ENCODE measurements around the gene PNKP.
A peak's percentile ranks its signal among the peaks of the same experiment; 100 is the strongest.

PNKP gene

DNA sequence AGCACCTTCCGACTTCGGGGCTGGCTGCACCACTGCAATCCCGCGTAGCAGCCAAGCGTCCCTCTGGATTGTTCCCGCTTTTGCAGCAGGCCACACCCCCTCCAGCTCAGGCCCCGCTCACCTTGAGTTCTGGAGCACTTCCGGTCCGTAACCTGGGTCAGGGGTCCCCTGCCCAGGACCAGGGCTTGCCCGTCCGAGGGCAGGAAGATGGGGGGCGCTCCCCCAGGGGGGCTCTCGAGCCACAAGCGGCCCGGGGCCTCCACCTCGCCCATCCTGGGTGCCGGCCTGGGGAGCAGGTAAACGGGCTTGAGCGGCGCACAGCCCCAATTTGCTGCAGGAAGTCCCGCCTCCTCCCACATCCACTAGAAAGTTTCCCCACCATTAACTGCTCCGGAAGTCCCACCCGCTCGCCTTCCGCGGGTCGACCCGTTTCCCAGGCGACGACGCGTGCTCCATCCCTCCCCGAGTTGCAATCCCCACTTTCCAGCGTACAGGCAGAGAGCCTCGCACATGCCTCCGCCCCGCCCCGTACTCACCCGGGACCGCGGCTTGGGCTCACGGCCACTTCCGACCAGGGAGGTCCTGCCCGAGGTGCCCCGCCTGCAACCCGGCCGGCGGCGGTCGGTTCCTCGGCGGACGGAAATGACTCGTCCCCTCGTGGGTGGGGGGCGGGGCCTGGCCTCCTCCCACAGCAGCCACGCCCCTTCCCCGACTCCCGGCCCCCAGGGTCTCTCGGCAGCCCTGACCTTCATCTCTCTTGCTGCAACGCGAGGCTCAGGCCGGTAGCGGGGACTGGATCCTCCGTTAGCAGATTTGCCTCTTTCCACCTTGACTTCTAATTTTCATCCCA is at the start of gene PNKP:
TSS of gene PNKP (minus strand) at position 644 of the 850 bp plus-strand sequence. CDS start at position 272, 372 bp downstream.
- DNase-seq = peak; percentile 79

GRCh38 chr19:49915271-49915670 is 47.9 kb upstream of the PNKP start:
- DNase-seq = no peak

GRCh38 chr19:49913720-49914119 is 46.3 kb upstream of the PNKP start:
- DNase-seq = no peak

GRCh38 chr19:49912965-49913685 is 45.7 kb upstream of the PNKP start:
- DNase-seq = no peak

DNA sequence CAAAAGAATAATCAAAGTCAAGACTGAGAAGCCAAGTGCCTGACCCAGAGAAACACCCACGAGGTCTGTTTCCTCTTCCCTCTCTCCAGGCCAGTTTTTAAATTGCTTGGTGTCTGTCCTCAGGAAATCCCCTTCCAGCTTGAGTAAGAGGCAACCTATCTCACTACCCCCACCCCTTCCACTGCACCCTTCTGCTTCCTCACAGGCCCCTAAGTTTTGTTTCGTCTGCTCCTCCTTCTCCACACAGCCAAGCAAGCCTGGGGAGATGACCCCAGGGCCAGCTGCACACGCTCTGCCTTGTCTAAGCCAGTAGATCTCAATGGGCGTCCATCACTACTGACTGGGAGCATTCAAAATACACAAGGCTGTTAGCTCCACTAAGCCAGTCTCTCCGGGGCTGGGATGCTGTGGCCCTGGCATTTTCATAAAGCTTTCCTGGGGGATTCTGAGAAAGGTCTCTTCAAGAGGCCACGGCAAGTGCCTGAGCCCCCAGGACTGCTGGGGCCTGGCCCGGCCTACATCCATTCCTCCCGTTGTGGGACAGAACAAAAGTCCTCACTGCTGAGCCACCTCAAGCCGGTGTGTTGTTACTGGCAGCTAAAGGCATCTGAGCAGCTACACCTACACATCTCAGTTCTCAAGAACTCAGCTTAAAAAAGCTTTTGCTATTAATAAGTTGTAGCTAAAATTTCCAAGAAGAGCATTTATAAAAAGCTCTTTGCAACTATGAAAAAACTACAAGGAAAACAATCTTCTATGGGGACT is 44.2 kb upstream of the PNKP start:
- DNase-seq = no peak

- DNase-seq = no peak
Measured at GRCh38 chr19:49910179-49910578, 42.8 kb upstream of the PNKP start.

DNA sequence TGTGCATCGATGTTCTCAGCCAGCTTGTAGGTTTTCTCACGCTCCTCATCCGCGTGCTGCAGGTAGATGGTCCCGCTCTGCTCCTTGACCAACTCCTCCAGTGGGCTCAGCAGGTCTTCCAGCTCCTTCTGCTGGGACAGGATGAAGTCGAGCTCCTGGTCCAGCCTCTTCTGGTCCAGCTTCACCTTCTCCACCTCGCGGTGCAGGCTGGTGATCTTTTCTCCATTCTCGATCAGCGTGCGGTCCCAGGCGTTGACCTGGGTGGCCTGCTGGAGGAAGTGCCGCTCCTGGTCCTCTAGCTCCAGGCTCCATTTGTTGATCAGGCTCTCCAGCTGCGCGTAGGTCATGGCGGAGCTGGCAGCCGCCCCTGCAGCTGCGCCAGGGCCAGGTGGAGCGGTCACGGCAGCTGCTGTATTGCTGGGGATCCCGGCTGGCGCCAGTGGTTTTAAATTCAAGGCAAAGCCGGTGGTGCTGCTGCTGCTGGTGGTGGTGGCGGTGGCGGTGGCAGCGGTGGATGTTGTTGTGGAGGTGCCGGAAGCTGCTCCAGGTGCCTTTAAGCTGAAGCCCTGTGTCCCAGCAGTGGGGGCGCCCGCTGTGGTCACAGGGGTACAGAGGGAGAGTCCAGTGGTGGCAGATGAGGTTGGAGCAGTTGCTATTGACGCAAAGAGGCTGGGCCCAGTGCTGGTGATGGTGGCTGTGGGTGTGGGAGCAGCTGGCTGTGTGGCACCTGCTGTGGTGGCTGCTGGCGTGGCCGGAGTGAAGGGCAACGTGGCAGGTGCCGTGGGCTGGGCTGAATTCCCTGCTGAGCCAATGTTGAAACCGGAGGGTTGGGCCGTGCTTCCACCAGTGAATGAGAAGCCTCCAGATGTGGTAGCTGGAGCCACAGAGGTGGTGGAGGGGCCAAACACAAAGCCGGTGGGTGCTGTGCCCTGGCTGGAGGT is 41.4 kb upstream of the PNKP start:
- no peak for DNase-seq

GRCh38 chr19:49907745-49908446 is 40.5 kb upstream of the PNKP start:
- DNase-seq = no peak

- no peak for DNase-seq
Measured at GRCh38 chr19:49906879-49907564, 39.6 kb upstream of the PNKP start.

DNA sequence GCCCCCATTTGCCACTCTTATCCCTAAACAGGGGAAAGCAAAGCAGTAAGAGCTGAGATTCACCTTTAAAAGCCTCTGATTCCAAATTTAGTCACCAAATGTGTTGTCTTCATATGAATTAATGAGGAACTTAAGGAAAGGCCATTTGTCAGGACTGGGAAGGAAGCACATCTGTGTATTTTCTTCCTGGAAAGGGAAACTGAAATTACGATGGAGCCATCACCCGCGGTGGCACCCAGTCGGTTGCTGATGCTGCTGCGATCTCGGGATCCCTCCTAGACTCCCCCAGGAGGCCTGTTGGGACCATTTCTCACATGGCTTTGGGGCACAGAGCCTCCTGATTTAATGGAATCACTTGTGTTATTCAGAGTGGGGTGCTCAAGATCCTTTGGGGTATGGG is 36.8 kb upstream of the PNKP start:
- DNase-seq = no peak

DNA sequence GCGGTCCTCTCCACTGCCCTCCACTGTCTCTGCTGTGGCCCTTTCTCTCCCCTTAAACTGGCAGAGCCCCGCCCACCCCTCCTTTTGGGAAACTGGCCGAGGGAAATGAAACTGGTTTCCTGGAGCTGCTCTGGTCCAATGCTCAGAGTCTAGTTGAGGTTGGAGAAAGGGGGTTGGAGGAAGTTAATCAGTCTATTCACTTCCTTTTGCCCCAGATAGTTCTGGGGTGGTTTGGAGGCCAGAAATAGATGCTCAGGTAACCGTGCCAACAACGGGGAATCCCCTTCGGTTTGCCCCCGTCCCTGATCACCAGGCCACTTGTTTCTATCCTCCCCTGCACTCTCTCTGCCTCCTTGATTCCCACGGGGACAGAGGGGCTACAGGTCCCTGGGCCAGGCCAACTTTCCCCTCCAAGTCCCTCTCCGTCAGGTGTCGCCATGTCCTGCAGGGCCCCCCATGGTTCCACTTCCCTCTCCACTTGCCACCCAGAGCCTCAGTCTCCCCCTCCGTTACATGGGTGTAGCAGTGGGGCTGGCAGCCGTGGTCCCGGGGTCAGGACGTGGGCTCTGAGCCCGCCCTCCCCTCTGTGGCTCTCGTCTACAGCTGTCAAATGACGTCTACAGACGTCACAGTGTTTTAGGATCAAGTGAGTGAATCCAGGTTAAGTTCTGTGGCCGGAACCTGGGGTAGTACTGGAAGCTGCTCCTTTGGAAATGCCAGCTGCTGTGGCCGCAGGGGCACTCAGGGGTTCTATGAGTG is 29.7 kb upstream of the PNKP start, which contains the start of gene IL4I1:
TSS of gene IL4I1 (minus strand) at position 25 of the 759 bp plus-strand sequence. CDS start 727 bp downstream, outside the sequence.
- no peak for DNase-seq

DNA sequence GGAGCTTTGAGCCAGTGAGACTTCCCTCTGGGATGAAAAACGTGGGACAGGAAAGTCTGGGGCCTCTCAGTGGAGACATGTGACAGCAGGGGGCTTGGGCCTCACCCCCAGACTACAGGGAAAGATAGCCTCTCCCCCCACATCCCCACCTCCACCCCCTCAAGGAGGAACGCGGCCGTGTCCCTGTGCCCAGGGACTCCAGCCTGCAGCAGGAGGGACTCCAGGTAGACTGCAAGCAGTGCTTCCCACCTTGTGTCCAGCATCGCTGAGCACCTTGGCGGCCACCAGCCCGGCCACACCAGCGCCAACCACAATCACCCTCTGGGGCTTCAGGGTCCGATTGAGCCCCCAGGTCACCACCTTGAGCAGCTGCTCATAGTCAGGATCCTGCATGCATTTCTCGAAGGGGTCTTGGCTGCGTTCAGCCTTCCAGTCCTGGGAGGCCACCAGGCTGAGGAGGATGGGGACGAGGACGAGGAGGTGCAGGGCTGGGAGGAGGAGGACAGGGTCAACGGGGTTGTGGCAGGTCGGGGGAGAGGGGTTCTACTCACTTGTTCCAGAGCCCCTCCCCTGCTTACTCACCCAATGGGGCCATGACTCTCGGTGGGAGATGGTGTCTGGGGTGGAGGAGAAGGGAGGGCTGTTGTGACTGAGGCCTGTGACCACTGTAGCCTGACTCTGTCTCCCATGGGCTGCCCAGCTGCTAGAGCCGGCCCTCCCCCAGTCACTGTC is 28.4 kb upstream of the PNKP start:
- DNase-seq = no peak

- DNase-seq = no peak
Measured at GRCh38 chr19:49894879-49895565, 27.6 kb upstream of the PNKP start.

- DNase-seq = no peak
Measured at GRCh38 chr19:49894011-49894664, 26.8 kb upstream of the PNKP start.

DNA sequence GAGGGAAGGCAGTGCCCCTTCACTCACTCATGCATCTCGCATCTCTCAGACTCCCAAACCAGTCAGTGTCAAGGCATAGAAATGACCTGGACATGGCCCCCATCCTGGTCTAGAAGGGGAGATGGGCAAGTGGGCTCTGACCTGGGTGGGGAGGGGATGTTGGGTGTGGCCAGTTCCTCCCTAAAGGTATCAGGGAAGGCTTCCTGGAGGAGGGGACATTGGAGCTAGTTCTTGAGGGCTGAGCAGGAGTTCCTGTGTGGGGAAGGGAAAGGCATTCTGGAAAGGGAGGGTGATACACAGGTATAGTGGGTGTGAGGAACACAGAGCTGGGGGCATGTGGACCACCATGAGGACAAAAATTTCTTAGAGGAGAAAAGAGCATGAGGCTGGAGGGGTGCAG is 25.3 kb upstream of the PNKP start:
- DNase-seq = no peak

DNA sequence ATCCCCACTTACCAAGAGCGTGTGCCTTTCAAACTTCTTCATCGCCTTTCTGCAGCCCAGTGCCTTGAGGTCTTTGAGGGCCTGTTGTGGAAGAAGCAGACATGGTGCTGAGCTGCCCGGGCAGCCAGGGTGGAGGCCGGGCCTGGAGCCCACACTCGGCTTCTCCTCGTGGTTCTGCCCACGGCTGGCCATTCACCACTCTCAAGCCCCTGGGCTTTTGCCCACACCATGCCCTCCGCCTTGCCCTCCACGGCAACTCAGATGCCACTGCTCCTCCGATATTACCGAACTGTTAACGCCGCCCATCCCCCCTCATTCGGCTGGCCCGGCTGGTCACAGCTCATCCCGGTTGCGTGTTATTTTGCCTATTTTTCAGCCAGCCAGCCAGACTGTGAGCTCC is 24.0 kb upstream of the PNKP start:
- no peak for DNase-seq

- no peak for DNase-seq
Measured at GRCh38 chr19:49890349-49891311, 23.3 kb upstream of the PNKP start.
